GM19455 (cell line): ENCODE measurements around the gene CNOT2.
"Not testable (repeated sequence)": the region's sequence is repeated elsewhere in the genome, so short reads cannot be mapped to it uniquely, and the experiment has no call there.

ENCODE experiments used
- ATAC-seq: cut with Tn5 transposase; IDR thresholded peaks from one replicate; pipeline ENCODE4 v1.9.1; 2021; ENCODE audit not compliant: unreplicated experiment

CNOT2 gene

GRCh38 chr12:70364695-70365397 lies 121.6 kb downstream of the CNOT2 start:
- no peak for ATAC-seq

DNA sequence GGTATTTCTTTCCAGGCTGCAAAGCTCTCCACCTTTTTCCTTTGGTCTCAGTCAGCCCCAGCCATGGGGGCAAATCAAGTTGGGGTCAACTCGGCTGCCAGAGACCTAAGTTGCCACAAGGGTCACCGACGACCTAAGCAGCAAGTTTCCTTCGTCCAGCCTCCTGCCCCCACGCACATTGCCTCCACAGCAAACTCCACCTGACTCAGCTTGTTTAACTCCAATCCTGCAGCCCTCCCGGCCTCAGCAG lies 122.1 kb downstream of the CNOT2 start:
- no peak for ATAC-seq

GRCh38 chr12:70365648-70366518 lies 122.7 kb downstream of the CNOT2 start, which contains the start of gene KCNMB4:
Gene KCNMB4 (plus strand): TSS chr12:70366290. CDS start chr12:70366735, 445 bp downstream.
- peak; percentile 86 for ATAC-seq

GRCh38 chr12:70366581-70367257 lies 123.5 kb downstream of the CNOT2 start:
- peak; percentile 48 for ATAC-seq

GRCh38 chr12:70367258-70368141 lies 124.3 kb downstream of the CNOT2 start:
- no peak for ATAC-seq

- ATAC-seq = no peak
These were observed 129.6 kb downstream of the CNOT2 start for GRCh38 chr12:70372881-70373280.

DNA sequence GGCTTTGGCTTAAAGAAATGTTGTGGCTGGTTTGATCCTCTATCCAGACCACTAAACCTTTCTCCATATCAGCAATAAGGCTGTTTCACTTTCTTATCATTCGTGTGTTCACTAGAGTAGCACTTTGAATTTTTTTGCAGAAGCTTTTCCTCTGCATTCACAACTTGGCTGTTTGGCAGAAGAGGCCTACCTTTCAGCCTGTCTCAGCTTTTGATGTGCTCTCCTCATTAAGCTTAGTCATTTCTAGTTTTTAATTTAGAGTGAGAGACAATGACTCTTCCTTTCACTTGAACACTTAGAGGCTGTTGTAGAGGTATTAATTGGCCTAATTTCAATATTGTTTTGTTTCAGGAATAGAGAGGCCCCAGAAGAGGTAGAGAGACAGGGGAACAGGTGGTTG lies 136.6 kb downstream of the CNOT2 start:
- ATAC-seq = no peak

DNA sequence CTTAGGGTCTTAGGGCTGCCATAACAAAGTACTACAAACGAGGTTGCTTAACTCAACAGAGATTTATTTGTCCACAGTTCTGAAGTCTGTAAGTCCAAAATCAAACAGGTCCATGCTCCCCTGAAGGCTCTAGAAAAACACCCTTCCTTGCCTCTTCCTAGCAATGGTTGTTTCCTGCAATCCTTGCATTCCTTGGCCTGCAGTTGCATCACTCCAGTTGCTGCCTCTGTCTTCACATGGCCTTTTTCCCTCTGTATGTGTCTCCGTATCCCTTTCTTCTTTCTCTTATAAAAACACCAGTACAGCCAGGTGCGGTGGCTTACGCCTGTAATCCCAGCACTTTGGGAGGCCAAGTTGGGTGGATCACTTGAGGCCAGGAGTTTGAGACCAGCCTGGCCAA lies 140.3 kb downstream of the CNOT2 start:
- ATAC-seq = no peak

GRCh38 chr12:70383886-70384285 lies 140.7 kb downstream of the CNOT2 start:
- no peak for ATAC-seq

DNA sequence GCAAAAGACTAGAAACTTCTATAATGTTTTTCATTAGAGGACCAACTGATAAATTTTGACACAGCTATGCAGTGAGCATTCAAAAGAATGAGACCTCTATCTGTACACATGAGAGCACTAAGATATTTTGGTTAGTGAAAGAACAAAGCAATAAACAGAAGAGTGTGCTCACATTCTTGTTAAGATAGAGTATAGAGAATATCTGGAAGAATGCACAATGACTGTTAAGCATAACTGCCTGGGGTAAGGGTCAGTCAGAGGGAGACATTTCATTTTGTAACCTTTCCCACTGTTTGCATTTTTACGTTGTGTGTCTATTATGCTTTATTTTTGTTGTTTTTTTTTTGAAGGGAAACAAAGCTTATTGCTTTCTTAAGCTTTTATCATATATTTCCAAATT lies 143.5 kb downstream of the CNOT2 start:
- no peak for ATAC-seq

DNA sequence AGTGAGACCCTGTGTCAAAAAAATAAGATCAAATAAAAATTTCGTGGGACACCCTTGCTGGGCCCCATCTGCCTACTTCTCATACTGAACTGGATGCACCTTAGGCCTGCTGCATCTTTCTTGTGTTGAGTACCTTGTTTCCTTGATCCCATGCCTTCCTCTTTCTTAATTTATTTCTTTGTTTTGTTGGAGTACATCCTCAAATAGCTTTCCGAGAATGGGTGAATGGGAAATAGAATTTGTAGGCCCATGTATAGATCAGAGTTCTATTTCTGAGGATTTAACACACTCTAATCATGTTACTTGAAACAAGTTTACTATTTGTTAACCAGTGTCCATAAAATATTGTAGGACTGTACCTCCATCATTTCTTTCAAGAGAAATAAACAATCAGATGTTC lies 146.4 kb downstream of the CNOT2 start:
- no peak for ATAC-seq

- ATAC-seq = not testable (repeated sequence)
These were observed 149.4 kb downstream of the CNOT2 start for GRCh38 chr12:70392631-70393030.

DNA sequence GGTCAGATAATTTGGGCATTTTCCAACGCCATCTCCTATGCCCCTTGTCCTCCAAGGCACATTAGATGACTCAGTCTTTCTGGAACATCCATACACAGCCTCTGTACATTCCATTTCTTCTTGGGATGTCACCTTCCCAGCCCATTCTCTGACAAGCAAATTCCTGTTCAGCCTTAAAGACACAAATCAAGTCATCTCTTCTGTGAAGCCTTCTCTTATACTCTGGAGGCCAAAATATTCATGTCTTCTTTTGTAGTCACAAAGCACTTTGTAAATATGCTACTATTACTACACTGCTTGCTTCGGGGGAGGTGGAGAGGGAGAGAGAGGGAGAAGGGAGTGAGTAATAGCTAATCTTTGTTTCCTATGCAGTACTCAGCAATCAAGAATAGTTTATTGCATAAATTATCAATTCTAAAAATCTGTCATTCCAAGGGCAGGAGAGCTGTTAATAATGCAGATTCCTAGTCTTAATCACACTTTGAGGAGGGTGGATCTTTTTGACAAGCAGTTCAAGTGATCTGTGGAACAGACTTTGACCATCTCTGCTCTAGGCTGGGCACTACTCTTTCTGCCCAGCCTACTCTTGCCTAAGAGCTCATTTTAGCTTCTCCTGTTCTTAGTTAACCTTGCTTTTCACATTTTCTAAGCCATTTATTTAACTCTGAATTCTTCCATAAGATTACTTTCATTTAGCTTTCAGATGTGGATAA lies 150.7 kb downstream of the CNOT2 start:
- no peak for ATAC-seq

DNA sequence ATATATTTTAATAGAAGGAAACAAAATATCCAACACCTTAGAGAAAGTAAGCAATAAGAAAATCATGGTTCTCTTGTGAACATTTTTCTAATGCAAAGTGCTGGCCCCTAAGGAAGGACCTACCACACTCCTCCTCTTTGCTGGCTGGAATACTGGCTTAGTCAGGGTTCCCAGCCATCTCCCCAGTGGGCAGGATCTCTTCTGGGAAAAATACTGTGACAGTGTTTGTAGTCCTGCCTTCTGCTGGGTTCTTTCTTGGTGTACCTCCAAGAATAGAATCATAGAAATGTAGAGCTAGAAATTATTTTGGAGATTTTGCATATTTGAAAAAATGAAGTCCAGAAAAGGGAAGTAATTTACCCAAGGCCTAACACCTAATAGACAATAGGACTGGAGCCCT lies 154.8 kb downstream of the CNOT2 start:
- no peak for ATAC-seq

DNA sequence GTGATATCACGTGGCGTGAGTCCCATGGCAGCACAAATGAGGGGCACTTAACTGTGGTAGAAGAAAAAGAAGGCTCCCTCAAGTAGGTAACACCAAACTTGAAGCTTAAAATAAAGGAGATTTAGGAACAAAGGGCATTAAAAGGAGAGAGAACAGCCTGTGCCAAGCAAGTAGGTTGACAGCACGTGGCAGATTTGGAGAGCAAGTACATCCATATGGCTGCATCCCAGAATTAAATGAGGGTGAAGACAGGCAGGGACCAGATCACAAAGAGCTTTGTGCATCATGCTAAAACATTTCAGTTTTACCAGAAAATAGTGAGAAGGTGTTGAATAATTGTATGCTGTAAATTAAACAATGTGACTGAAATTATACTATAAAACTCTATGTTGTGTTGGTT lies 155.6 kb downstream of the CNOT2 start:
- no peak for ATAC-seq

DNA sequence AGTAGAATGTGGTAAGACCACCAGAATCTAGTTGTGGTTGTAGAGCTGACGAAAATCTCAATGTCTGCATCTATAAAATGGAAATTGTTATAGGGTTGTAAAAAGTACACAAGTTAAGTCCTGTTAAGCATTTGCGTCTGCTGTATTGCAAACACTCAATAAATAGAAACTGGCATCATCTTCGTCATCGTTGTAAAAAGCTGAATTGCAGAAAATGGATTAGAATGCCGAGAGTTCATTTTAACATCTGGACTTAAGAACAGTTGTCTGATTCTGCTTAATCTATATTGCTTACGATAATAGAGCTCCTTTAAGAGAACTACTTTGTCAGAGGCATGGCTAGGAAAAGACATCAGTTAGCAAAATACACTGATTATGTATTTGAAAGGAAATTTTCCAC lies 156.1 kb downstream of the CNOT2 start:
- no peak for ATAC-seq

- no peak for ATAC-seq
These were observed 156.9 kb downstream of the CNOT2 start for GRCh38 chr12:70400124-70400523.

DNA sequence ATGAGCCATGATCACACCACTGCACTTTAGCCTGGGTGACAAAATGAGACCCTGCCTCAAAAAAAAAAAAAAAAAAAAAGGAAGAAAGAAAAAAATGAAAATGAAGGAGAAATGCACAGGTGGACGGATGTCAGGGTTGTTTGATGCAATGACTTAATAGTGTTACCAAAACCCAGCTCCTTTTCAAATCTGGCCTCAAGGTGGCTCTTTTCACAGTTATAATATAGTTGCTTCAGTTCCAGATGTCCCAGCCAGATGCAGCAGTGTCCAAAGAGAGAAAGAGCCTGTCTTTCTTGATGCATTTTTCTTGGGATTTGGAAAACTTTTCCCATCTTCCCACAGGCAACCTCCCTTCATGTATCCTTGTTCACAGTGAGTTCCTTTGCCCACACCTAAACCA lies 159.4 kb downstream of the CNOT2 start:
- no peak for ATAC-seq

GRCh38 chr12:70403826-70404225 lies 160.6 kb downstream of the CNOT2 start:
- no peak for ATAC-seq
